HG03060 (cell line): ENCODE results near the gene TRIM65.
"Not testable (repeated sequence)": the region's sequence is repeated elsewhere in the genome, so short reads cannot be mapped to it uniquely, and the experiment has no call there.

Experiments used
- ATAC-seq: cut with Tn5 transposase; IDR thresholded peaks from one replicate; pipeline ENCODE4 v1.9.1; 2021; ENCODE audit warnings: low read depth, moderate number of reproducible peaks; ENCODE audit not compliant: unreplicated experiment

Gene TRIM65

DNA sequence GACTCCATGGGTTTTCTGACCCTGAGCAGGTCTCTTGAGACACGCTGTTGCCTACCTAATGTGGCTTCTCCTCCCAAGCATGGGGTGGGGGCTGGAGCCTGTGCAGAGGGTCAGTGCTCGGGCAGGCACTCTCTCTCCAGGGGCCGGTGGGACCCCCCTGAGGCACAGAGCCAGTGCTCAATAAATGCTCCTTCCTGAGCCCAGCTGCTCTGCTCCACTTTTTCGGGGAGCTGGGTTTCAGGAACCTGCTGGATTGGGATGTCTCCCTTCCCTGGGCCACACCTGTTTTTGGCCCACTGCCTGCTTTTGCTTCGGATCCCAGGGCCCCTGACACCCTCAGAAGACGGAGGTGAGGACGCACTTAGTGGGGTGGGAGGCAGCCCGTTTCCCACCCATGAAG is 1.3 kb upstream of the TRIM65 start:
- no peak for ATAC-seq

DNA sequence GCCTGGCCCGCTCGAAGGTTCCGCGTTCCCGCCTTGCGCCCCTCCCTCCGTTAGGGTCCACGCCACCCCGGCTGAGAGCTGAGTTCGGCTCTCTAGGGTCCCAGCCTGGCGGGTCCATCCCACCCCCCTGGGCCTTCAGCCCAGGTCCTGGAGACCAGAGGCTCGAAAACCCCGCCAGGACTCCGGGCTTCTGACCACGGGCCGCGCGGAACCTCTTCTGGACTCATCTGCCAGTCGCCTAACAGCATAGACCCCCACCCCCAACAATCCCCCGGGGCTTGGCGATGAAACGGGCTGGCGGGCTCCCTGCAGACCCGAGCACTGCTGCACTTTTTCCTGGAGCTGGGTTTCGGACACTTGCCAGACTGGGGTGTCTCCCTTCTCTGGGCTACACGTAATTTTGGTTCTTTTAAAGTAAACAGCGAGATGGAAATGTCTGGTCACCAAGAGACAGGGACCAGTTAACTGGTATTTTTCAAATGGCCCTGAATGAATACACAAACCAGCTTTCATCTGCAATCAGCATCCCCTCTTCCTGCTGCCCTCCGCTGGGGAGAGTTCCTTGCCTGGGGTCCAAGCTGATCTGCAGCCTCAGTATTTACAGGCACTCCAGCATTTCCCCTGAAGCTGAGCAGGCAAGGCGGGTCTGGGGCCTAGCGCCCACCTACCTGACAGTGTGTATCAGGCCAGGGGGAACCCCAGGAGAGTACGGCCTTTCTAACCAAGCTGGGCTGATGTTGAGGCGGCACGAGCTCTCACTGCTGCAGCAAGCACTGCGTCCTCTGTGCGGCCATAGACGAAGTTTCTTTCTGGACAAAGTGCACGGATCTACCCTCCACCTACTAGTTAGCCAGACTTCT is 639 bp upstream of the TRIM65 start:
- no peak for ATAC-seq

DNA sequence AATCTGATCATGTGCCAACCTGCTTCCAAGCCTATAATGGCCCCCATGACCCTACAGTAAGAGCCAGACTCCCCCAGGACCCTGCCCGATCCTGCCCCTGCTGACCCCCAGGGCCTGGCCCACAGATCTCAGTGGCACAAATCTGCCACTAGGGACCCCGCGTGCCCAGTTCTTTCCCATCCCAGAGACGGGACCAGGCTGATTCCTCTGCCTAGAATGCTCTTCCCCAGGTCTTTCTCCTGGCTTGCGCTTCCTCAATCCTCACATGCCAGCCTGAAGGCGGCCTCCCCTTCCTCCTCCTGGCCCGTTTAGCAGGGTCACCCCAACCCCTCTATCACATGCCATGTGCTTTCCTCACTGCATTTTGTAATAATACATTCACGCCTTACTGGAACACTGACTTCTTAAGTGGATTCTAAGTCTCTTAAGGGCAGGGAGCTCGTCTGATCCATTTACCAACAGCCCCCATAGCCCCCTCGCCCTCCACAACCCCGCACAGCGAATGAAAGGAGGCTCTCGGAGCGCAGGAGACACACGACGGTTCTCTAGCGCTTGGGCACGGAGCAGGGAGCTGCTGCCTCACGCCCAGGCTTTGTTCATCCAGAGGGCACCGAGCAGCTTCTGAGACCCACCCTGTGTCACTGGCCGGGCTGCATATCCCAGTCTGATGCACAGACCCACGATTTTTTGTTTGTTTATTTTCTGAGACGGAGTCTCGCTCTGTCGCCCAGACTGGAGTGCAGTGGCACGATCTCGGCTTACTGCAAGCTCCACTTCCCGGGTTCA is 1.2 kb downstream of the TRIM65 start:
- no peak for ATAC-seq

DNA sequence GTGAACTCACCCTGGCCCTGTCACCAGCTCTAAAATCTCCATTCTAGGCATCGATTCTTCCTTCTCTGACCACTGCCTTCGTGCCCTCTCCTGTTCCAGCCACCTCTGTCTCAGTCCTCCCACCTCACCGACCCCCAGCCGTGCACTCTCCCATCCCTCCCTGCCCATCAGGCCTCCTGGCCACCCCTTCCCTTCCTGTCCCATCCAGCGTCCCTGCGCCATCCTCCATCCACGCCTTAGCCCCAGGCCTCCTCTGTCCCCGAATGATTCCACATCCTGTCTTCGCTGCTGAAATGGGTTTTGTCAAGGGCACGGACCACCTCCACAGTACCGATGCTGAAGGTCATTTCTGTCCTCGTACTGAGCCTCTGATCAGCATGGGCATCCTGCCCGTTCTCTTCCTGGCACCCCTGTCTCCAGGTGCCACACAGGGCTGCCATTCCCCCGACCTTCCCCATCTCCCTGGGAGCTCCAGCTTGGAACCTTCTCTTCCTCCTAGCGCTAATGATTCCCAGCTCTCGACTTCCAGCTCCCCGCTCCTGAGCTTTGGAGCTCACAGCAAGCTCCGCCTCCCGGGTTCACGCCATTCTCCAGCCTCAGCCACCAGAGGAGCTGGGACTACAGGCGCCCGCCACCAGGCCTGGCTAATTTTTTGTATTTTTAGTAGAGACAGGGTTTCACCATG is 2.6 kb downstream of the TRIM65 start:
- no peak for ATAC-seq

DNA sequence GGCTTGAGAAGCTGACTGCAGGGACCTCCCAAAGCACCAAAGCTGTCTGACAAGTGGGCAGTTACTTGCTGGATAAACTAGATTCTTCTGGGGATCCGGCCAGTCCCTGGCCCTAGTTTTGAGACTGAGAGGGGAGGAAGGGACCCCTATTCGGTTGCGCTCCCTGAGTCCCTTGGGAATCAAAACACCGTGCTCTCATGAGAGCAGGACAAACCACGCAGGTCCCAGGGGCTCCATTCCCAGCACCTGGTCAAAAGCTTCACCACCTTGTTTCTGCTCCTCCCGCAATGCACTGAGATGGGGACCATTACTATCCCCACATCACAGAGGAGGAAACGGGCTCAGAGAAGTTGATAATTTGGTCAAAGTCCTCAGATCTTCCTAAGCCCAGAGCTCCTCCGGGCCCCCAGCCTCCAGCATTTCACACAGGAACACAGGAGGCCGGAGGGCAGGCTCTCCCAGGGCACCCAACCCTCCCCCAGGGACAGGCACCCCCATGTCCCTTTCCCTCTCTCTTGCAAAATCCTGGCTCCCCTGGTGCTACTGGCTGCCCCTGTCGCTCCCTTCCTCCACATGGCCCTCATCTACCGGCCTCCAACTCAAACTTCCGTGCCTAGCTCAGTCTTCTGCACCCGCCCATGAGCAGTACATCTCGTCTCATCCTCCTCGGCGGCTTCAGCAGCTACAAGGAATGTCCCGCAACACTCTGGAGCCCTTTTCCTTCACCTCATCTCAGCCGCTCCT is 3.3 kb downstream of the TRIM65 start:
- no peak for ATAC-seq

DNA sequence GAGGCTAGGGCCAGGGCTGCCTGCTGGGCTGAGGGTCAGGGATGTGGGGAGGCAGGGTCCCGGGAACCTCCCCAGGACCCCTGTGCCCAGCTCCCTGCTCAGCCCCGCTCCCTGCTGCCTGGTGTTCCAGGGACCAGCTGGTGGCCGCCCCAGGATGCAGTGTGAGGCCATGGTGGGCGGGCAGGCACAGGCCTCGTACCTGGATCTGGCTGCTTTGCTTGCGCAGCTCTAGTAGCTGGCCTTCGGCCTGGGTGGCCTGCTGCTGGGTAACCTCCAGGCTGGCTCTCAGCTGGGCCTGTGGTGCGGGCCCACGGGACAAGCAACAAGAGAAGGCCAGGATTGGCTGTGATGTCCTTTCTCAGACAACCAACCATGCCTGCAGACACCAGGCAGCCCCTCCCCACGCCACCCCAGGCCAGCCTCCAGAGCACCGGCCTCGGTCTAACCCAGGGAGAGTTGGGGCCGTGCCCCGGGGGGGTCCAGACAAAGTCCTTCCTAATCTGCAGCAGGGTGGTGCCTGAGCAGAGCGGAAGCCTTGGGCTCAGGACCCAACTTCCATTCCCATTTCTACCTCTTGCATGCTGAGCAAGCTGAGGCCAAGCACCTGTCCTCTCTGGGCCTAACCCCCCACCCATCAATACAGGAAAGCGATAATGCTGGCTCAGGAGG is 4.1 kb downstream of the TRIM65 start:
- no peak for ATAC-seq

DNA sequence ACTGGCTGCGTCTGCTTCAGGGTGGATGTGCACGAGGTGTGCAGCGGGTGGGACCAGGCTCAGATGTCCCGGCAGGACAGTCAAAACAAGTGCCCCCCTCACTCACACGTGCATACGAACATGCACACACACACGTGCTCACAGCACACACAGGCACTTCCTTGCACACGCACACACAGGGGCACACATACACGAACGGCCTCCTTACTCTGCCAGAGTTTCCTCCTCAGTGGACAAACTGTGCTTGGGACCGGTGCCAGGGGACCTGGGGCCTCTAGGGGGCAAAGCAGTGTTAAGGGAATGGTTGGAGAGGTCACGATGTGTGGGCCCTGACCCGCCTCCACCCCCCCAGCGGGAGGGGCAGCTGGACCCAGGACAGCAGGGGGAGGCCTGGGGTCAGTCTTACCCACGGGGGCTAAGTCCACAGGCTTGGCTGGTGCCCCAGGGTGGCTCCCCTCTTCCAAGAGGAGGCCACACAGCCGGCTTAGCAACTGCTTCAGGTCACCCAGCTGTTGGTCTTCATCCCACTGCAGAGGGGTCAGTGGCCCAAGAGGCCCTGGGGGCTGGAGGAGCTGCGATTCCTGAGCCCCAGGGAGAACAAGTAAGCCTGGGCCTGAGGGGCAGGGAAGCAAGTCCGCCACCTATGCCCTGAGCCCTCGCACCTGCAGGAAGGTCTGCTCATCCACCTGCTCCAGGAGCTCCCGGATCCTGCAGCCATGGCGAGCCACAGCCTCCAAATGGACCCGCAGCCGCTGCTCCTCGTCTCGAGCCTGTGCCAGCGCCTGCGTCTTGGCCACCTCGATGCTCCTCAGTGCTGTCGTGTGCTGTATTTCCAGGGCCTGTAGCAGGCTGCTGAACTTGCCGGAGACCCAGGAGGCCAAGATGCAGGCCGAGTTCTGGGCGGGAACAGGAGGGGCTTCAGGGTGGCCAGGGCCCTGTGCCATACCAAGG is 4.9 kb downstream of the TRIM65 start:
- no peak for ATAC-seq

DNA sequence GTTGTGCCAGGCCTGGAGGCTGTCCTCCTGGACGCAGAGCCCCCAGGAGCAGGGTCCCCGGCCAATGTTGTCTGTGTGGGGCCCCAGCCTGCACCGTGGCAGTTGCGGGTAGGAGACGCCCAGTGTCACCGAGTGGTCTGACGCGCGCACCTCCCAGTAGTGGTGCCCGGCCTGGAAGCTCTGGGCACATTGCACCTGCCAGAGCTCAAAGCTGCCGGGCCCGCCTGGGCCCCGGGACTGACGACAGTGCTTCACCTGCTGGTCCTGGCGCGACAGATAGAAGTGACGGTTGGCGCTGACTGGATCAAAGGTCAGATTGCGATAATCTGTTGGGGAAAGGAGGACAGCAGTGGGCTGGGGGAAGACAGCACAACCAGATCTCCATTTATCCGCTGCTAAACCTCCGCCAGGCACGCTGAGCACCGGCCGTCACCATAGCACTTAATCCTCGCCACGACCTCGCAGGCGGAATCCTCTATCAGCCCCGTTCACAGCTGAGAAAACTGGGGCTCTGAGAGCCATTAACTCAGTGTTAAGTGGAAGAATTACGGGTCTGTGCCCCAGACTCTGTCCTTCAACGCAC is 5.6 kb downstream of the TRIM65 start:
- ATAC-seq, result no peak

DNA sequence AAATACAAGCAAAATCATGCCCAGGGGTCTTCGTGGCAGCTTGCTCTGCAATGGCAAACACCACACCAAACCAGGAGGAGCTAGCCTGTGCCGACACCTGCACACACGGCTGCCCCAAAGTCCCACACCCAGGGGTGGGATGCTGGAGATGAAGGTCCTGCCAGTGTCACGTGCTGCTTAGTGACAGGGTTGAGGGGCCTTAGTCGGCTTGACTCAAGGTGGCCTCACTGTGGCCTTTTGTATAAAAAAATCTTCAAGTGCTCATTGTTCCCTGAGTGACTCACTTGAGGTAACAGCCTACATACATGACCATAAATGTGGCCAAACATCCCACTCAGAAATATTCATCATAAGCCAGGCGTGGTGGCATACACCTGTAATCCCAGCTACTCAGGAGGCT is 7.3 kb downstream of the TRIM65 start:
- no peak for ATAC-seq

DNA sequence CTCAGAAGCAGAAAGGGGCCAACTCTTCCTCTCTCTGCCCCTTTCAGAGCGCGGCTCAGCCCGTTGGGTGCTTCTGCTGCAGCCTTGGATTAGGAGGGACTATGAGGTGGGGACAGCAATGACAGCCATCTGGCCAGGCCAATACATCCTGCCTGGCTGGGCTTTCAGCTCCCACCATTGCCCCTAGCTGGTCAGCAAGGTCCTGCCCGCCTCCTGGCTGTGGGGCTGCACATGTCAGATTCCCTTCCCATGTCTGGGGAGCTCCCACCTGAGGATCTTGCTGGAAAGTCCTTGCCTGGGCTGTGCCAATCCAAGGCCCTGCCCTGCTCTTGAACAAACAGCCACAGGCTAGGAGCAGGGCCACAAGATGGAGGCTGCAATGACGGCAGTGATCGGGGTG is 8.3 kb downstream of the TRIM65 start:
- ATAC-seq, result no peak

DNA sequence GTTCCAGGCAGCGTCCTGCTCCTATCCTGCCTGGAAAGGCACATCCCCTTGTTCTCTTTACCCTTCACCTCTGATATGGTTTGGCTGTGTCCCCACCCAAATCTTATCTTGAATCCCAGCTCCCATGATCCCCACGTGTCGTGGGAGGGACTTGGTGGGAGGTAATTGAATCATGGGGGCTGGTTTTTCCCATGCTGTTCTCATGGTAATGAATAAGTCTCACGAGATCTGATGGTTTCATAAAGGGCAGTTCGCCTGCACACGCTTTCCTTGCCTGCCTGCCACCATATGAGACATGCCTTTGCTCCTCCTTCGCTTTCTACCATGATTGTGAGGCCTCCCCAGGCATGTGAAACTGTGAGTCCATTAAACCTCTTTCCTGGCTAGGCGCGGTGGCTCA is 10.9 kb downstream of the TRIM65 start:
- not testable (repeated sequence) for ATAC-seq

DNA sequence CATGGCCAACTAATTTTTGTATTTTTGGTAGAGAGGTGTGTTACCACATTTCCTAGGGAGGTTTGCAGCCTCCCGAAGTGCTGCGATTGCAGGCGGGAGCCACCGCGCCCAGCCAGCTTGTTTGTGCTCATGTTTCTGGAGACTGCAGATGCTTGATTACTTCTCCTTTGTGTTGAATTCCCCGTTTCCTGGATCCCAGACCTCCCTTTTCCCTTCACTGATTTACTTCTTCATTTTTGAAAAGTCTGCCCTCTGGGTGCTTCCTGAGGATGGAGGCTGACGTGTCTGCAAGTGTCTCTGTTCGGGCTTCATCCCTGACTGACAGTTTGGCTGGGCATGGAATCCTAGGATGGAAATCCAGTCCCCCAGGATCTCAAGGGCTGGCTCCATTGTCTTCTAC is 11.3 kb downstream of the TRIM65 start:
- ATAC-seq, result no peak

DNA sequence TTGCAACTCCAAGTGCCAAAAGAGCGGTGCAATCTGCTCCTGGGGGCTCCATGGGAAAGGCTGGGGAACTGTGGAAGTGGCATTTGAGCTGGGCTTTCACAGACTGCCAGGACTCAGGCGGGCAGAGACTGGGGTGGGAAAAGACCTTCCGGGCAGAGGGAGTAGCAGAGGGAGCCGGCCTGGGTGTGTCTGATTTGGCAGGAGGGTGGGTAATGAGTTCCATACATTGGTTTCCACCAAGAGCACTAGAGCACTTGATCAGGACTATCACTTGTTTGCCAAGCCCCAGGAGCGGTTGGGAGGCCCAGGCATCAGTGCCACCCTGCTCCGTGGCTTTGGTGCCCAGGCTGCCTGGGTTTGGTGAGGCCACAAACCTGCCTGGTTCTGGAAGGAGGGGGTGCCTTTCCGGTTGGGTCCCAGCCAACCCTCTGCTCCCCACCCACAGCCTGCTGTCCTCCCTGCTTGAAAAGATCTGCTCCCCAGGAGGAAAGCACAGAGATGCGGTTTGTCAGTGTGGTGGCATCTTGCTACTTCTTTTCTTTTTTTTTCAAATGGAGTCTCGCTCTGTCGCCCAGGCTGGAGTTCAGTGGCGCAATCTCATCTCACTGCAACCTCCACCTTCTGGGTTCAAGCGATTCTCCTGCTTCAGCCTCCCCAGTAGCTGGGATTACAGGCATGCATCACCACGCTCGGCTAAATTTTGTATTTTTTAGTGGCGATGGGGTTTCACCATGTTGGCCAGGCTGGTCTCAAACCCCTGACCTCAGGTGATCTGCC is 14.9 kb downstream of the TRIM65 start:
- no peak for ATAC-seq

DNA sequence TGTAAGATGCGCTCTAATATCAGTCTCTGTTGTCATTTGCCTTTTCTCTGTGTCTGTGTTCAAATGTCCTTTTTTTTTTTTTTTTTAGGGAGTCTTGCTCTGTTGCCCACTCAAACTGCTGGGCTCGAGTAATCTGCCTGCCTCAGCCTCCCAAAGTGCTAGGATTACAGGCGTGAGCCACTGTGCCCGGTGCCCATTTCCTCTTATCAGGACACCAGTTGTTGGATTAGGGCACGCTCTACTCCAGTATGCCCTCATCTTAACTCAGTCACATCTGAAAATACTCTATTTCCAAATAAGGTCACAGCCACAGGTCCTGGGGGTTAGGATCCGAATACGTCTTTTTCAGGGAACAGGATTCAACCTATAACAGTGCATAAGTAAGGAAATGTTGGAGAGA is 16.5 kb downstream of the TRIM65 start:
- ATAC-seq, result no peak

DNA sequence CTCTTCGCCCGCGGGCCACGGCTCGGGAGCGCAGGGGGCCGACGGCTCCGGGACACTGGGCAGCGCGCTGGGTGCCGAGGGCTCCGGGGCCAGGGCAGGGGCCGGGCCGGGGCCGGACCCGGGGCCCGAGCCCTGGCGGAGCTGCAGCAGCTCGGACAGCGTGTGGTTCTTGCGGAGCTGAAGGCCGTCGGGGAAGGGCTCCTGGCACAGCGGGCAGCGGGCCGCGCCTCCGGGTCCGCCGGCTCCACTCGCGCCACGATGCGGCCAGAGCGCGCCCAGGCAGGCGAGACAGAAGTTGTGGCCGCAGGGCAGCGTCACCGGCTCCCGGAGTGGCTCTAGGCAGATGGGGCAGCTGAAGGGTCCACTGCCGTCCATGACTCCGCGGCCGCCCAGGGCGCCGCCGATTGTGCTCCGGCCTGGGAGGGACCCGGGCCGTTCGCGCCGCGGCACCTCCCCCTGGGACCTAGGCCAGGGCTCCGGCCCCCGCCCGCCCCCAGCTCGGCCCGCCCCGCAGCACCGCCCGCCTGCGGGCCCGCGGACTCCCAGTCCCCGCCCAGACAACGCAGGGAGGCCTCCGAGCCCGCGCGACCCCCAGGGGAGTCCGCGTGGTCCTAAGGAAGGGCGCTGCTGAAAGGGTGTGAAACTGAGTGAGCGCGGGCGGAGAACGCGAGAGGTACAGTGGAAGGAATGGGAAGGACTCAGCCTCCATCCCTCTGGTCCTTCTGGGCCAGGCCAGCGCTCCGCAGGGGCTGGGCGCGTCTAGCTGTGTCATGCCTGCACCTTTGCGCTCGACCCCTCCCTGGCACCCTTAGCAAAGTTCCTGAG is 18.4 kb downstream of the TRIM65 start, which contains the start of gene TRIM47:
TRIM47 (minus strand) TSS at position 408 of the 825 bp plus-strand sequence; CDS start at position 375, 33 bp downstream.
- no peak for ATAC-seq

DNA sequence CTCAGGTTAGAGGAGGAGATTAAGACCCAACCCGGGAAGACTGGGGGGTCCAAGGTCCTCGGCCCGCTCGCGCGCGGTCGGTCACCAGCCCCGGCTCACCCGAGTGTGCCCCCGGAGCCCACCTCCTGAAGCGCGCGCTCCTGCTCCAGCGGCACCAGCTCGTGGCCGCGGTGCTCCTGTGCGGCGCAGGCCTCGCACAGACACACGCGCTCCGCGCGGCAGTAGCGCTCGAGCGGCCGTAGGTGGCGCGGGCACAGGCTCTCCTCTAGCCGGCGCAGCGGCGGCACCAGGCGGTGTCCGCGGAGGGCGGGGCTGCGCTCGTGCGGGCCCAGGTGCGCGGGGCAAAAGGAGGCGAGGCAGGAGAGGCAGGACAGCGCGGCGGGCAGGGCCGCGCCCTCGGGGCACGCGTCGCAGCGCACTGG is 19.0 kb downstream of the TRIM65 start:
- no peak for ATAC-seq
